Epithelial cell of esophagus (primary cell): Measurements from ENCODE around the gene ZNF428.

ENCODE experiments used
- DNase-seq: peaks from one replicate; pipeline ENCODE4 v3.0.0; 2010; ENCODE audit warnings: low read depth
- H3K4me3 ChIP-seq: 2 replicates; pipeline ENCODE4 v1.5.1; 2011; ENCODE audit warnings: mild to moderate bottlenecking, low read length, control low read depth
- CTCF ChIP-seq: IDR thresholded peaks from 2 replicates; pipeline ENCODE4 v1.5.1; 2011; ENCODE audit warnings: low read depth, mild to moderate bottlenecking, low read length, control low read depth, inconsistent platforms; ENCODE audit not compliant: insufficient read depth; ENCODE audit errors: missing control alignments

ZNF428 gene

GRCh38 chr19:43618921-43619261 lies 538 bp downstream of the ZNF428 start:
- no peak for TF ChIP-seq CTCF
- H3K4me3 ChIP-seq, result peak overlapping the region; percentile 75
- peak; percentile 5 for DNase-seq

- H3K4me3 ChIP-seq, result no peak overlapping the region
These were observed 2.5 kb downstream of the ZNF428 start for GRCh38 chr19:43616954-43617353.

GRCh38 chr19:43616306-43616705 lies 3.1 kb downstream of the ZNF428 start:
- H3K4me3 ChIP-seq, result no peak overlapping the region
- TF ChIP-seq CTCF, result no peak
- no peak for DNase-seq

More at GRCh38 chr19:43616954-43617353, 2.5 kb downstream of the ZNF428 start:
- TF ChIP-seq CTCF, result no peak
- no peak for DNase-seq

- no peak for DNase-seq
- no peak overlapping the region for H3K4me3 ChIP-seq
- no peak for TF ChIP-seq CTCF
These were observed 7.1 kb downstream of the ZNF428 start for GRCh38 chr19:43612374-43612773.

GRCh38 chr19:43611788-43612187 lies 7.6 kb downstream of the ZNF428 start, which contains the start of gene SRRM5:
SRRM5 (plus strand) TSS chr19:43612088; CDS start chr19:43612122, 34 bp downstream.
- DNase-seq, result no peak
- H3K4me3 ChIP-seq, result no peak within 1 kb of the TSS
- TF ChIP-seq CTCF, result no peak

GRCh38 chr19:43610493-43610892 lies 8.9 kb downstream of the ZNF428 start:
- no peak for DNase-seq
- no peak overlapping the region for H3K4me3 ChIP-seq
- TF ChIP-seq CTCF, result no peak

GRCh38 chr19:43609872-43610271 lies 9.6 kb downstream of the ZNF428 start:
- H3K4me3 ChIP-seq, result no peak overlapping the region
- no peak for DNase-seq
- TF ChIP-seq CTCF, result no peak
